ENCODE measurements around the gene MUC4. TPM values are rescaled to one million over a fixed set of nuclear protein-coding genes. Genes with fewer than 3 reads are reported as not detected.

The MUC4 gene
- polyA plus RNA-seq, 1 donor from 2014 or later, result not detected

DNA sequence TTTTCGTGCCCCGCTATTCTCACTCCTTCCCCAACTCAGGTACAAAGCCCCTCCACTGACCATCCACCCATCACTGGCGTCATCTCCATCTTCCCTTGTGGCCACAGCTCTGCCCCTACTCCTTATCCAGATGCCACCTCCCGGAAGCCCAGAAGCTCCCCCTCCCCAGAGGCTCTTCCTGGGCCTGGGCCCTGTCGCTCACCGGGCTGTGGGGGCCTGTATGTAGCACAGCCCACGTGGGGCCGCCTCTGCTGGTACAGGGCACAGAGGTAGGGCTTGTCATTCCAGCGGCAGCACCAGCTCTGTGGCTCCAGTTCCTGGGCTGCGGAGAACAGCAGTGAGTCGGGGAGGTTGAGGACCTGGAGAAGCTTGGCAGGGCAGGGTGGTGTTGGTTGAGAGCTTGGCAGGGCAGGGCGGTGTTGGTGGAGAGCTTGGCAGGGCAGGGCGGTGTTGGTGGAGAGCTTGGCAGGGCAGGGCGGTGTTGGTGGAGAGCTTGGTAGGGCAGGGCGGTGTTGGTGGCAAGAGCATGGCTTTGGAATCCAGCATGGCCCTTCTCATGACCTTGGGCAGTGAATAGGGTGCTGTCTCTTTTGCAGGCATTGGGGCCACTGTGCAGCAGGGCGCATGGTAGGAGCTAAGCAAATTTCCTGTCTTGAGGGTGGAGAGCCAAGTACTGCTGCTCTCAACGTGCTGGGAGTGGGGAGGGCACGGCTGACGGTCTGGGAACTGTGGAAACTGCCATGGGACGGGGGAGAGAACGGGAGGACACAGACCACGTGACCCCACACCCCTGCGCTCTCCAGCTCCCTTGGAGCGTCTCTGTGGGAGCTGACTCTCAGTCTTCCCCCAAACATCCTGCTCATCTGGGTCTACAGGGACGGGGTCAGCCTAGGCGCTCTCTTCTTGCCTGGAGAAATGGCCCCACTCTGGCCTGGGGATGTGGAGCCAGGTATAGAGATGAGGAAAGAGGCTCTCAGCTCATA, 47.6 kb downstream of the MUC4 start:
- H3K27me3 ChIP-seq (ENCODE audit: insufficient read depth, low read depth, low read length), result no peaks in the 10 kb centered on the region
- no peak overlapping the region for H3K4me2 ChIP-seq (ENCODE audit: low read length)

DNA sequence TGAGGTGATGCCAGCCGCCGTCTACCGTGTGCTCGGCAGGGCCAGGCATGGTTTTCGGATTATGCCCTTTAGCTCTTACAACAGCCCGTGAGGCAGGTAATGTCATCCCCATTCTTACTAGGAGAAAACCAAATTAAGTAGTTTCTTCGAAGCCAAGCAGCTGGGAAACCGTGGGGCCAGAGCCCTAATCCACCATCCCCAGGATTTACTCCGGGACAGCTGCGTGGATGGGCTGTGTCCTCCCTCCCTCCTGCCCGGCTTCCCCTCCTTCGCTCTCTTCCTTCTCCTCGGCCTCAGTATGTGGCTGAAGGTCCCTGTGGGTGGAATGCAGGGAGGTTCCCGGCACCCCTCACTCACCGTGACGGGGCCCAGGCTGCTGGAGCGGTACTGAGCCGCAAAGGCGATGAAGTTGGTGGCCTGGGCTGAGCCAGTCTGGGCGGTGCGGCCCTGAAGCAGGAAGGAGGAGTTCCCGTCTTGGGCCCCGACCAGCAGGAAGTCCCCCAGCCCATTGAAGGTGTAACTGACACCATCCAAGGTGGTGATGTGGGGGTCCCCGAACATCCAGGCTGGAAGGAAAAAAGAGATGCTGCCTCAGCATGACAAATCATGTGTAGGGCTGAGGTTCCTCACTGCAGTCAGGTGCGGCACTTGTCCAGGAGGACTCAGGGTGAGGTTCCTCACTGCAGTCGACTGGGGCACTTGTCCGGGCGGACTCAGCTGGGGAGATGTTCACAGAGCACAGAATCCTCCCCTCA, 48.5 kb downstream of the MUC4 start:
- H3K9me2 ChIP-seq (ENCODE audit: insufficient read depth, low read length), result no peaks in the 10 kb centered on the region
- no peak overlapping the region for H3K4me3 ChIP-seq (ENCODE audit: low read length)
- H2AFZ ChIP-seq (ENCODE audit: low read depth, low read length), result no peak overlapping the region
- no peaks in the 10 kb centered on the region for H3K9me3 ChIP-seq (ENCODE audit: low read length)
- H3K4me2 ChIP-seq (ENCODE audit: low read length), result no peak overlapping the region
- no peaks in the 10 kb centered on the region for H3K36me3 ChIP-seq (ENCODE audit: insufficient read depth, low read length)
- no peak overlapping the region for H3K27ac ChIP-seq (ENCODE audit: low read length)
- H3F3A ChIP-seq (ENCODE audit: insufficient read depth, low read length, poor library complexity, severe bottlenecking), result no peaks in the 10 kb centered on the region
- no peaks in the 10 kb centered on the region for H4K20me1 ChIP-seq (ENCODE audit: insufficient read depth)
- no peaks in the 10 kb centered on the region for H3K27me3 ChIP-seq (ENCODE audit: insufficient read depth, low read depth, low read length)
- H3K79me2 ChIP-seq (replicated peaks; ENCODE audit: insufficient read depth, low read length), result no peaks in the 10 kb centered on the region
- no peak overlapping the region for H3K9ac ChIP-seq (ENCODE audit: low read length)
- no peak for TF ChIP-seq MXI1 (conservative IDR thresholded peaks at IDR 0.05; ENCODE audit: poor library complexity, severe bottlenecking)

More for the DNA sequence above, 47.6 kb downstream of the MUC4 start:
- no peak overlapping the region for H3K27ac ChIP-seq (ENCODE audit: low read length)
- H3K9me3 ChIP-seq (ENCODE audit: low read length), result no peaks in the 10 kb centered on the region
- no peaks in the 10 kb centered on the region for H3K36me3 ChIP-seq (ENCODE audit: insufficient read depth, low read length)
- TF ChIP-seq, protein P1, sequence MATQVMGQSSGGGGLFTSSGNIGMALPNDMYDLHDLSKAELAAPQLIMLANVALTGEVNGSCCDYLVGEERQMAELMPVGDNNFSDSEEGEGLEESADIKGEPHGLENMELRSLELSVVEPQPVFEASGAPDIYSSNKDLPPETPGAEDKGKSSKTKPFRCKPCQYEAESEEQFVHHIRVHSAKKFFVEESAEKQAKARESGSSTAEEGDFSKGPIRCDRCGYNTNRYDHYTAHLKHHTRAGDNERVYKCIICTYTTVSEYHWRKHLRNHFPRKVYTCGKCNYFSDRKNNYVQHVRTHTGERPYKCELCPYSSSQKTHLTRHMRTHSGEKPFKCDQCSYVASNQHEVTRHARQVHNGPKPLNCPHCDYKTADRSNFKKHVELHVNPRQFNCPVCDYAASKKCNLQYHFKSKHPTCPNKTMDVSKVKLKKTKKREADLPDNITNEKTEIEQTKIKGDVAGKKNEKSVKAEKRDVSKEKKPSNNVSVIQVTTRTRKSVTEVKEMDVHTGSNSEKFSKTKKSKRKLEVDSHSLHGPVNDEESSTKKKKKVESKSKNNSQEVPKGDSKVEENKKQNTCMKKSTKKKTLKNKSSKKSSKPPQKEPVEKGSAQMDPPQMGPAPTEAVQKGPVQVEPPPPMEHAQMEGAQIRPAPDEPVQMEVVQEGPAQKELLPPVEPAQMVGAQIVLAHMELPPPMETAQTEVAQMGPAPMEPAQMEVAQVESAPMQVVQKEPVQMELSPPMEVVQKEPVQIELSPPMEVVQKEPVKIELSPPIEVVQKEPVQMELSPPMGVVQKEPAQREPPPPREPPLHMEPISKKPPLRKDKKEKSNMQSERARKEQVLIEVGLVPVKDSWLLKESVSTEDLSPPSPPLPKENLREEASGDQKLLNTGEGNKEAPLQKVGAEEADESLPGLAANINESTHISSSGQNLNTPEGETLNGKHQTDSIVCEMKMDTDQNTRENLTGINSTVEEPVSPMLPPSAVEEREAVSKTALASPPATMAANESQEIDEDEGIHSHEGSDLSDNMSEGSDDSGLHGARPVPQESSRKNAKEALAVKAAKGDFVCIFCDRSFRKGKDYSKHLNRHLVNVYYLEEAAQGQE (IDR thresholded peaks at IDR 0.05; ENCODE audit: borderline replicate concordance), result no peak
- TF ChIP-seq POLR2AphosphoS5 (IDR thresholded peaks at IDR 0.05), result no peak
- TF ChIP-seq EP300 (conservative IDR thresholded peaks at IDR 0.05; ENCODE audit: poor library complexity, severe bottlenecking), result no peak
- no peak for TF ChIP-seq SMC3 (conservative IDR thresholded peaks at IDR 0.05; ENCODE audit: poor library complexity)
- TF ChIP-seq, protein P2, sequence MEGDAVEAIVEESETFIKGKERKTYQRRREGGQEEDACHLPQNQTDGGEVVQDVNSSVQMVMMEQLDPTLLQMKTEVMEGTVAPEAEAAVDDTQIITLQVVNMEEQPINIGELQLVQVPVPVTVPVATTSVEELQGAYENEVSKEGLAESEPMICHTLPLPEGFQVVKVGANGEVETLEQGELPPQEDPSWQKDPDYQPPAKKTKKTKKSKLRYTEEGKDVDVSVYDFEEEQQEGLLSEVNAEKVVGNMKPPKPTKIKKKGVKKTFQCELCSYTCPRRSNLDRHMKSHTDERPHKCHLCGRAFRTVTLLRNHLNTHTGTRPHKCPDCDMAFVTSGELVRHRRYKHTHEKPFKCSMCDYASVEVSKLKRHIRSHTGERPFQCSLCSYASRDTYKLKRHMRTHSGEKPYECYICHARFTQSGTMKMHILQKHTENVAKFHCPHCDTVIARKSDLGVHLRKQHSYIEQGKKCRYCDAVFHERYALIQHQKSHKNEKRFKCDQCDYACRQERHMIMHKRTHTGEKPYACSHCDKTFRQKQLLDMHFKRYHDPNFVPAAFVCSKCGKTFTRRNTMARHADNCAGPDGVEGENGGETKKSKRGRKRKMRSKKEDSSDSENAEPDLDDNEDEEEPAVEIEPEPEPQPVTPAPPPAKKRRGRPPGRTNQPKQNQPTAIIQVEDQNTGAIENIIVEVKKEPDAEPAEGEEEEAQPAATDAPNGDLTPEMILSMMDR (IDR thresholded peaks at IDR 0.05; ENCODE audit: poor library complexity, severe bottlenecking), result no peak
- TF ChIP-seq MXI1 (conservative IDR thresholded peaks at IDR 0.05; ENCODE audit: poor library complexity, severe bottlenecking), result no peak
- no peak for TF ChIP-seq RAD21 (conservative IDR thresholded peaks at IDR 0.05)
- no peak for TF ChIP-seq EZH2 (IDR thresholded peaks at IDR 0.05; ENCODE audit: borderline replicate concordance, insufficient read depth, low read length, poor library complexity, severe bottlenecking)
- TF ChIP-seq TAF1 (IDR thresholded peaks at IDR 0.05; ENCODE audit: low read depth), result no peak
- H3K9ac ChIP-seq (ENCODE audit: low read length), result no peak overlapping the region
- H4K20me1 ChIP-seq (ENCODE audit: insufficient read depth), result no peaks in the 10 kb centered on the region
- H3K9me2 ChIP-seq (ENCODE audit: insufficient read depth, low read length), result no peaks in the 10 kb centered on the region
- no peak overlapping the region for H3K4me3 ChIP-seq (ENCODE audit: low read length)
- H3F3A ChIP-seq (ENCODE audit: insufficient read depth, low read length, poor library complexity, severe bottlenecking), result no peaks in the 10 kb centered on the region
- H2AFZ ChIP-seq (ENCODE audit: low read depth, low read length), result no peak overlapping the region
- no peaks in the 10 kb centered on the region for H3K79me2 ChIP-seq (replicated peaks; ENCODE audit: insufficient read depth, low read length)
